Fibroblast of peridontal ligament (primary cell): ENCODE measurements around the gene MARCHF3.
A peak's percentile ranks its signal among the peaks of the same experiment; 100 is the strongest.
"Not testable (repeated sequence)": the region's sequence is repeated elsewhere in the genome, so short reads cannot be mapped to it uniquely, and the experiment has no call there.

Experiments used
- DNase-seq: peaks from one replicate; pipeline ENCODE4 v3.0.0-alpha.2; 2010; ENCODE audit errors: extremely low read depth

MARCHF3 gene

DNA sequence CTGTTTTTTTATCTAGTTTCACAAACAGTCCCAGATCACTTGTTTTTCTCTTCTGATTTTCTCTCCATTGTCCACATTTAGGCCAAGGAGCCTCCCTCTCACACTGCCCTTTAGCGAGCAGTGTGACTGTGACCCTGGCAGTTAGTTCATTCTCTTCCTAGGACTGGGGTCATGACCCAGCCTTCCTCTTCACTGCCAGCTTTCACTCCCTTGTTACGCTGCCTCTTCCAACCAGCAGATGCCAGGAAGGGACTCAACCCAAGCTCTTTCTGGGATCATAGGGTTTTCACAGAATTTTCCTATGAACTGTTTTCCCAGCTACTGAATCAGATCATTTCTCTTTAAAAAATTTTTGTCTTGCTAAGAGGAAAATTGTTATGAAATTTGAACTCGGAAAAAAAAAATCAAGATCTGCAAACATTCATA is 182.5 kb downstream of the MARCHF3 start:
- peak; percentile 41 for DNase-seq

DNA sequence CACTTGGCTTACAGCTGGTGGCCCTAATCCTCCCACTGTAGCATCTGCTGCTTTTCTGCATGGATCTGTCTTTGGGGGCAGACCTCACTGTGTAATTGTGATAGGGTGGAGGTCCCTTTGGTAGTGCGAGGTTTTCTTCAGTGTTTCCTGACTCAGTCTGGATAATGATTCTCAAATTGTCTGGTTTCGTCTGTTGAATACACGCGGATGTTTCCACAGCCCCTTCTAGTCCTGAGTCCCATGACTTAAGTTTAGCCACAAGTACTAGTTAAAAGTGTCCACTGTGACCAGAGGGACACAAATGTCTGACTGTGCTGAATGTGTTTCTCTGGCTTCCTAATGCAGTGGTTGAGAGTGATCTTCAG is 182.9 kb downstream of the MARCHF3 start:
- peak; percentile 16 for DNase-seq

DNA sequence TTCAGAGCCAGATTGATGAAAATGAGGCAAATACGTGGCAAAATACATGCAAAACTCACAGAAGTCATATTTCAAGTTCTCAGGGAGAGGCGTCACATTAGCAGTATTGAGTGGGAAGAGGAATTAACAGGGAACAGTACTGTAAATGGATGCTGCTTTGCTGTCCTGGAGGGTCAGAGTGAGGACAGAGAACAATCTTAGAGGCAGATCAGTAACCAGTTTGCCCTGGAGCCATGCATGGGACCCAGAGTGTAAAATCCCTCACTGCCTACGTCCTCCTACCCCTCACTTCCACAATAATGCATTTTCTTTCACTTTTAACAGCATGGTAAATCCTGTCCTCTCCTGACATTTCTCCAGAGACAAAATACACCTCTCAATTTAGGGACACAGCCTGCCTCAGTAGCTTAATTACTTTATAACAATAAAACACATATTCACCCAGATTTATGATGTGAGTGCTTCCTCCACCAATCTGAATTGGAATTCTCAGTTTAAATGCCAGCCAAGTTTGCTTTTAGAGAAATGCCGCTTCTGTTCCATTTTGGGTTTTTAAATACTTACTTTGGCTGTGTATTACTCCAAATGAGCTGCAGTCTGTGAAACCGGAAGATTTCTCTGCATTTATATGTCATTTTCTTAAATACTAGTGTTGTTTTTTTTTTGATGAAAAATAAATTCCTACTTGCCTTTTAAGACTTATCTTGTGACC is 183.5 kb downstream of the MARCHF3 start:
- DNase-seq: no peak

- DNase-seq: peak; percentile 80
Observed at GRCh38 chr5:126846344-126846743, 184.0 kb downstream of the MARCHF3 start.

DNA sequence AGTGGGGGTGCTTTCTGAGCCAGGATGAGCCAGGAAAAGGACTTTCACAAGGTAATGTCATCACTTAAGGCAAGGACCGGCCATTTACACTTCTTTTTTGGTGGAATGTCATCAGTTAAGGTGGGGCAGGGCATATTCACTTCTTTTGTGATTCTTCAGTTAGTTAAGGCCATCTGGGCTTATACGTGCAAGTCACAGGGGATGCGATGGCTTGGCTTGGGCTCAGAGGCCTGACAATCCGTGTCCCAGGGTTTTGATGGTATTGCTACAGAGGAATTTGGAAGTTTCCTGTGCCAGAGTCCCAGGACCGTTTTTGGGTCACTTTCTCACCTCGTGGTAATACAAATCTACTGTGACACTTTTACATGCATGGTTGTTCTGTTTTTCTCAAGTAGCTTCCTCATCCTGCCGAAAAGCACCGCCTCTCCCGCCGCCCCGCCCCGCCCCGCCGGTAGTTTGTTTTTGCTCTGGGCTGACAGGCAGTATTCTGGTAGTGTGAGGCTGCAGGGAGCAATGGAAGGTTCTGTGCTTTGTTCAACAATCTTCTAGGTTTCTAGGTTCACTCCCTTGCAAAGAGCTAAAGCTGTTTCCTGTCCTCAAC is 184.8 kb downstream of the MARCHF3 start:
- not testable (repeated sequence) for DNase-seq

DNA sequence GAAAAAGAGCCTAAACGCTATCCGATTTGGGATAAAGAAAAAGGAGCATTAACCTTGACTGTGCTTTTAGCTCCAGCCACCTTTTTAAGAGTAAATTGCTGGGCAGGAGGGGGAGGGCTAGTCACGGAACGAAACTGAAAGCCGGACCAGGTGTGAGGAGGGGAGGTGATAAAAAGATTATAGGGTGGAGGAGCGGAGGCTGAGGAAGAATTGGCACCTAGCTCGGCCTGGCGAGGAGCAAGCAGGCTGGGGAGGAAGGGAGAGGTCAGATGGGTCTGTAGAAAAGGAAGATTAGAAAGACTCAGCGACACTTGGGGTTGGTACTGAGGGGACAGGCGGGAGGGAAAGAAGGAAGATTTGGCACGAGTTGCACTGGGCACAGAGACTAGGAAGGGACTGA is 187.0 kb downstream of the MARCHF3 start:
- DNase-seq: not testable (repeated sequence)

- not testable (repeated sequence) for DNase-seq
Observed at GRCh38 chr5:126839407-126839806, 191.0 kb downstream of the MARCHF3 start.

- peak; percentile 74 for DNase-seq
Observed at GRCh38 chr5:126837906-126838539, 192.3 kb downstream of the MARCHF3 start.

GRCh38 chr5:126837242-126837641 is 193.1 kb downstream of the MARCHF3 start:
- no peak for DNase-seq

- no peak for DNase-seq
Observed at GRCh38 chr5:126836778-126837177, 193.6 kb downstream of the MARCHF3 start.

DNA sequence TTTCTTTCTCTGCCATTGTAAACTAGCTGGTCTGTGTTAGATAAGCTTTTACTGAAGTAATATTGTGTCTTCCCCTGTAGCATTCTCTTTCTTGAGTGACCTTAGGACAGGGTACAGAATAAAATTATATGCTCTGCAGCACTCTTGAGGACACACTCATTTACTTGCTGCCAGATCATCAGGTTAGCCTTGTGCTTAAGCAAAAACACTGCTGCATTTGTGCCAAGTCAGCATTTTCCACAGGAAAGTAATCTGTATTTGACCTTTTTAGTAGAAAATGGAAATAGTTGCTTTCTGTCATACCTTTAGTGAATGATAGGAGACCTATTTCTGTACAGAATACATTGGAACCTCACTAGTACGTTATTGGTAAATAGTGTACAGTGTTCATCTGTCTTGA is 199.2 kb downstream of the MARCHF3 start:
- no peak for DNase-seq

GRCh38 chr5:126830061-126830460 is 200.3 kb downstream of the MARCHF3 start:
- DNase-seq: no peak

- DNase-seq: no peak
Observed at GRCh38 chr5:126829098-126829497, 201.3 kb downstream of the MARCHF3 start.

DNA sequence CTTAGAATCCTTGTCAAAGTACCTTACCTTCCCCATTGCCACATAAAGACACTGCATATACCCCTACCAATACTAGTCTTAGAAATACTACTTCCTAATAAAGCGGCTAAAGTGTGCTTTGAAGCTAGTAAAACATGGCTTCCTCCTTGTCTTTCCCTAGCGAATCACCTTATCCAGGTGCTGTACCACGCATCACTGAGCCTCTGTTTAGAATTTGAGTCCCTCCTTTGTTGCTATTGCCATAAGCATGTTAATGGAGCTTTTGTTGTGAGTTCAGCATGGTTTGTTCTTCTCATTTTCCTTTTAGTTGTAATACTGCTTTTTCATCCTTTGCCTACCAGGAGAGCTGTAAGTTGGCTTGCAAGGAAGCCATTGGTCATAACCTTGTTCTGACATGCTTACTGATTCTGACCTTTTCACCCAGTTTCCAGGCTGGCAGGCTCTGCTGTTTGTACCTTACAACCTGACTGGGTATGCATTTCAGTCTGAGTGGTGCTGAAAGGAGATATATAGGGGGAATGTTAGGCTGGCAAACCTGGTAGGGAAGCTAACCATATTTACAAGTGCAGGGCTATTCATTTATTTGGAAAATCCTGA is 203.6 kb downstream of the MARCHF3 start:
- DNase-seq: no peak

GRCh38 chr5:126819253-126819652 is 211.1 kb downstream of the MARCHF3 start:
- no peak for DNase-seq

- DNase-seq: no peak
Observed at GRCh38 chr5:126818736-126819135, 211.6 kb downstream of the MARCHF3 start.
